Type B pancreatic cell (in vitro differentiated cells): ENCODE measurements around the gene TMEM156. TPM values are rescaled to one million over a fixed set of nuclear protein-coding genes. Genes with fewer than 3 reads are reported as not detected.
A peak's percentile ranks its signal among the peaks of the same experiment; 100 is the strongest.
"Not testable (repeated sequence)": the region's sequence is repeated elsewhere in the genome, so short reads cannot be mapped to it uniquely, and the experiment has no call there.

ENCODE experiments used
- DNase-seq: peaks from one replicate; pipeline ENCODE4 v3.0.0; 2021; ENCODE audit warnings: mixed read lengths; ENCODE audit not compliant: unreplicated experiment; ENCODE audit errors: extremely low spot score
- H3K27ac Mint-ChIP-seq: 2 replicates; pipeline ENCODE4 v1.8.0; 2021; ENCODE audit warnings: mild to moderate bottlenecking, mixed read lengths
- H3K27me3 Mint-ChIP-seq: 2 replicates; pipeline ENCODE4 v1.8.0; 2021; ENCODE audit warnings: mixed read lengths
- H3K36me3 Mint-ChIP-seq: 2 replicates; pipeline ENCODE4 v1.8.0; 2021; ENCODE audit warnings: mixed read lengths
- H3K4me1 Mint-ChIP-seq: one replicate; pipeline ENCODE4 v1.8.0; 2021; ENCODE audit warnings: mixed read lengths; ENCODE audit not compliant: unreplicated experiment
- H3K4me3 Mint-ChIP-seq: 2 replicates; pipeline ENCODE4 v1.8.0; 2021; ENCODE audit warnings: mild to moderate bottlenecking, mixed read lengths
- H3K9me3 Mint-ChIP-seq: 2 replicates; pipeline ENCODE4 v1.8.0; 2021; ENCODE audit warnings: mixed read lengths
- total RNA-seq: library from RNA; stranded (reverse); gene quantifications from 2 replicates; pipeline ENCODE4 v1.2.1, GENCODE V29; 2021; ENCODE audit warnings: low replicate concordance
- TF ChIP-seq, protein P1 (sequence below): fragments of 200-600 bp; sonication (generic); conservative IDR thresholded peaks from 2 replicates; pipeline ENCODE4 v1.5.0; 2021; ENCODE audit warnings: antibody characterized with exemption, mild to moderate bottlenecking

The TMEM156 gene
- total RNA-seq, 1 donor from 2014 or later: not detected

DNA sequence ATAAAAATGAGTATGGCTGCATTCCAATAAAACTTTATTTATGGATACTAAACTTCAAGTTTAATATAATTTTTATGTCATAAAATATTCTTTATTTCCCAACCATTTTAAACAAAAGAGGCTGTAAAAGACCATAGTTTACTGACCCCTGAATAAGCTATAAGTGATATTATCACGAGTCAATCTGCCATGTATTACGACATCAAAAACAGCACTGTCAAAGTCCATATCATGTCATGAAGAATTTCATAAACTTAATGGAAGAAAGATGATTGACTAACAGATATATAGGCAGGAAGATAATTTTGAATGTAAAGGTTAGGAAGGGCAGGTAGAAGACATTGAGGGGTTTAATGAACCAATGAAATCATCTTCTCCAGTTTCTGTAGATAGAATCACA, 18.2 kb downstream of the TMEM156 start:
- H3K27ac Mint-ChIP-seq: no peak overlapping the region
- TF ChIP-seq, protein P1, sequence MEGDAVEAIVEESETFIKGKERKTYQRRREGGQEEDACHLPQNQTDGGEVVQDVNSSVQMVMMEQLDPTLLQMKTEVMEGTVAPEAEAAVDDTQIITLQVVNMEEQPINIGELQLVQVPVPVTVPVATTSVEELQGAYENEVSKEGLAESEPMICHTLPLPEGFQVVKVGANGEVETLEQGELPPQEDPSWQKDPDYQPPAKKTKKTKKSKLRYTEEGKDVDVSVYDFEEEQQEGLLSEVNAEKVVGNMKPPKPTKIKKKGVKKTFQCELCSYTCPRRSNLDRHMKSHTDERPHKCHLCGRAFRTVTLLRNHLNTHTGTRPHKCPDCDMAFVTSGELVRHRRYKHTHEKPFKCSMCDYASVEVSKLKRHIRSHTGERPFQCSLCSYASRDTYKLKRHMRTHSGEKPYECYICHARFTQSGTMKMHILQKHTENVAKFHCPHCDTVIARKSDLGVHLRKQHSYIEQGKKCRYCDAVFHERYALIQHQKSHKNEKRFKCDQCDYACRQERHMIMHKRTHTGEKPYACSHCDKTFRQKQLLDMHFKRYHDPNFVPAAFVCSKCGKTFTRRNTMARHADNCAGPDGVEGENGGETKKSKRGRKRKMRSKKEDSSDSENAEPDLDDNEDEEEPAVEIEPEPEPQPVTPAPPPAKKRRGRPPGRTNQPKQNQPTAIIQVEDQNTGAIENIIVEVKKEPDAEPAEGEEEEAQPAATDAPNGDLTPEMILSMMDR: no peak
- H3K27me3 Mint-ChIP-seq: no peaks in the 10 kb centered on the region
- no peaks in the 10 kb centered on the region for H3K36me3 Mint-ChIP-seq
- DNase-seq: no peak
- no peak overlapping the region for H3K4me3 Mint-ChIP-seq
- H3K4me1 Mint-ChIP-seq: no peaks in the 10 kb centered on the region
- peaks cover 9% of the 10 kb centered on the region for H3K9me3 Mint-ChIP-seq

DNA sequence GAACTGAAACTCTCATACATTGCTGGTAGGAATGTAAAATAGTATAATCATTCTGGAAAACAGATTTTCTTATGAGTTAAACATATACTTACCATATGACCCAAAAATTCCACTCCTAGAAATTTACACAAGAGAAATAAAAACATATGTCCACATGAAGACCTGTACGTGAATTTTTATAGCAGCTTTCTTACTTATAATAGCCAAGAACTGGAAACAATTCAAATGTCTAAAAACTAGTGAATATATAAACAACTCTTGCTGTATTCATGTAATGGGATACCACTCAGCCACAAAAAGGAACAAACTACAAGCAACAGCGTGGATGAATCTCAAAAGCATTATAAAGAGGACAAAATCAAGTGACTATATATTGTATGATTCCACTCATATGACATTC, 27.5 kb downstream of the TMEM156 start:
- Mint-ChIP-seq H3K4me3 (no peak overlapping the region), H3K36me3 (no peaks in the 10 kb centered on the region), H3K27ac (no peak overlapping the region), H3K9me3 (no peaks in the 10 kb centered on the region), H3K27me3 (no peaks in the 10 kb centered on the region), H3K4me1 (no peaks in the 10 kb centered on the region)
- no peak for DNase-seq
- TF ChIP-seq, protein P1: no peak

DNA sequence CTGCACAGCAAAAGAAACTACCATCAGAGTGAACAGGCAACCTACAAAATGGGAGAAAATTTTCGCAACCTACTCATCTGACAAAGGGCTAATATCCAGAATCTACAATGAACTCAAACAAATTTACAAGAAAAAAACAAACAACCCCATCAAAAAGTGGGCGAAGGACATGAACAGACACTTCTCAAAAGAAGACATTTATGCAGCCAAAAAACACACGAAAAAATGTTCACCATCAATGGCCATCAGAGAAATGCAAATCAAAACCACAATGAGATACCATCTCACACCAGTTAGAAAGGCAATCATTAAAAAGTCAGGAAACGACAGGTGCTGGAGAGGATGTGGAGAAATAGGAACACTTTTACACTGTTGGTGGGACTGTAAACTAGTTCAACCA, 30.2 kb downstream of the TMEM156 start:
- DNase-seq, H3K27me3 Mint-ChIP-seq, H3K36me3 Mint-ChIP-seq, H3K4me3 Mint-ChIP-seq, H3K4me1 Mint-ChIP-seq, H3K9me3 Mint-ChIP-seq, H3K27ac Mint-ChIP-seq: not testable (repeated sequence)

DNA sequence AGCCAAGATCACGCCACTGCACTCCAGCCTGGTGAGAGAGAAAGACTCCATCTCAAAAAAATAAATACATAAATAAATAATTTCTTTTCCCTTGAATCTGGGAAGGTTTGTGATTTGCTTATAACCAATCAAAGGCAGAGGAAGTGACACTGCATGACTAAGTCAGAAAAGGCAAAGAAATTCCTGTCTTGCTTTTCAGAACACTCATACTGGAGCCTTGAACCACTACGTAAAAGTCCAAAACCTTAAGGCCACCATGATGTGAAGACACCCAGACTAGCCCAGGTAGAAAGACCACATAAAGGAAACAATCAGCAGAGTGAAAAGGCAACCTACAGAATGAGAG, 36.6 kb downstream of the TMEM156 start:
- DNase-seq: no peak
- Mint-ChIP-seq H3K4me1 (no peaks in the 10 kb centered on the region), H3K27me3 (no peaks in the 10 kb centered on the region), H3K4me3 (no peak overlapping the region), H3K36me3 (no peaks in the 10 kb centered on the region), H3K27ac (no peak overlapping the region), H3K9me3 (no peaks in the 10 kb centered on the region)
- TF ChIP-seq, protein P1: no peak

GRCh38 chr4:38994135-38994534, 38.1 kb downstream of the TMEM156 start:
- Mint-ChIP-seq H3K27ac (no peak overlapping the region), H3K4me3 (no peak overlapping the region), H3K4me1 (no peaks in the 10 kb centered on the region), H3K27me3 (no peaks in the 10 kb centered on the region), H3K9me3 (no peaks in the 10 kb centered on the region), H3K36me3 (no peaks in the 10 kb centered on the region)
- TF ChIP-seq, protein P1: no peak
- DNase-seq: no peak

- Mint-ChIP-seq H3K36me3 (no peaks in the 10 kb centered on the region), H3K27me3 (no peaks in the 10 kb centered on the region), H3K27ac (no peak overlapping the region), H3K9me3 (no peaks in the 10 kb centered on the region), H3K4me1 (no peaks in the 10 kb centered on the region), H3K4me3 (no peak overlapping the region)
- no peak for DNase-seq
- TF ChIP-seq, protein P1: peak; percentile 44
Measured at GRCh38 chr4:38993683-38994082, 38.5 kb downstream of the TMEM156 start.
